ENCODE data around the gene GRIK1.
A peak's percentile ranks its signal among the peaks of the same experiment; 100 is the strongest.

The GRIK1 gene

GRCh38 chr21:29656504-29657239 is 283.1 kb downstream of the GRIK1 start:
- H3K27ac Mint-ChIP-seq = peak overlapping the region; percentile 89
- H3K36me3 Mint-ChIP-seq = peaks cover 6% of the 10 kb centered on the region
- peak overlapping the region; percentile 72 for H3K4me3 Mint-ChIP-seq
- H3K9me3 Mint-ChIP-seq (ENCODE audit: low read depth) = peaks cover 7% of the 10 kb centered on the region
- H3K27me3 Mint-ChIP-seq = peaks cover 1% of the 10 kb centered on the region
- peaks cover 27% of the 10 kb centered on the region for H3K4me1 Mint-ChIP-seq (ENCODE audit: low read depth)

GRCh38 chr21:29655577-29655976 is 284.2 kb downstream of the GRIK1 start:
- Mint-ChIP-seq H3K9me3 (ENCODE audit: low read depth) (peaks cover 7% of the 10 kb centered on the region), H3K4me3 (no peak overlapping the region), H3K27ac (peak overlapping the region; percentile 38), H3K27me3 (peaks cover 1% of the 10 kb centered on the region), H3K36me3 (peaks cover 6% of the 10 kb centered on the region), H3K4me1 (ENCODE audit: low read depth) (peaks cover 27% of the 10 kb centered on the region)

GRCh38 chr21:29654855-29655254 is 284.9 kb downstream of the GRIK1 start:
- H3K4me3 Mint-ChIP-seq = no peak overlapping the region
- H3K36me3 Mint-ChIP-seq = peaks cover 4% of the 10 kb centered on the region
- peaks cover 27% of the 10 kb centered on the region for H3K4me1 Mint-ChIP-seq (ENCODE audit: low read depth)
- H3K27me3 Mint-ChIP-seq = no peaks in the 10 kb centered on the region
- H3K27ac Mint-ChIP-seq = no peak overlapping the region
- peaks cover 4% of the 10 kb centered on the region for H3K9me3 Mint-ChIP-seq (ENCODE audit: low read depth)

GRCh38 chr21:29654203-29654602 is 285.6 kb downstream of the GRIK1 start:
- H3K9me3 Mint-ChIP-seq (ENCODE audit: low read depth) = peaks cover 4% of the 10 kb centered on the region
- peaks cover 4% of the 10 kb centered on the region for H3K36me3 Mint-ChIP-seq
- peaks cover 27% of the 10 kb centered on the region for H3K4me1 Mint-ChIP-seq (ENCODE audit: low read depth)
- H3K4me3 Mint-ChIP-seq = no peak overlapping the region
- H3K27ac Mint-ChIP-seq = no peak overlapping the region
- no peaks in the 10 kb centered on the region for H3K27me3 Mint-ChIP-seq

GRCh38 chr21:29650523-29651022 is 289.2 kb downstream of the GRIK1 start:
- no peak overlapping the region for H3K4me3 Mint-ChIP-seq

GRCh38 chr21:29649406-29649814 is 290.4 kb downstream of the GRIK1 start:
- Mint-ChIP-seq H3K4me3 (no peak overlapping the region), H3K4me1 (ENCODE audit: low read depth) (peaks cover 5% of the 10 kb centered on the region), H3K27ac (no peak overlapping the region), H3K9me3 (ENCODE audit: low read depth) (no peaks in the 10 kb centered on the region), H3K36me3 (peaks cover 3% of the 10 kb centered on the region), H3K27me3 (no peaks in the 10 kb centered on the region)

More at GRCh38 chr21:29650523-29651022, 289.2 kb downstream of the GRIK1 start:
- Mint-ChIP-seq H3K4me1 (ENCODE audit: low read depth) (peaks cover 10% of the 10 kb centered on the region), H3K27ac (no peak overlapping the region), H3K9me3 (ENCODE audit: low read depth) (peaks cover 2% of the 10 kb centered on the region), H3K27me3 (no peaks in the 10 kb centered on the region), H3K36me3 (peaks cover 6% of the 10 kb centered on the region)

- Mint-ChIP-seq H3K27ac (no peak overlapping the region), H3K9me3 (ENCODE audit: low read depth) (no peaks in the 10 kb centered on the region), H3K27me3 (no peaks in the 10 kb centered on the region), H3K36me3 (peaks cover 3% of the 10 kb centered on the region), H3K4me1 (ENCODE audit: low read depth) (peaks cover 2% of the 10 kb centered on the region), H3K4me3 (no peak overlapping the region)
These were observed 291.0 kb downstream of the GRIK1 start for GRCh38 chr21:29648710-29649240.

GRCh38 chr21:29647353-29647781 is 292.4 kb downstream of the GRIK1 start:
- Mint-ChIP-seq H3K27me3 (no peaks in the 10 kb centered on the region), H3K4me3 (no peak overlapping the region), H3K36me3 (peaks cover 3% of the 10 kb centered on the region), H3K27ac (no peak overlapping the region), H3K4me1 (ENCODE audit: low read depth) (no peaks in the 10 kb centered on the region), H3K9me3 (ENCODE audit: low read depth) (no peaks in the 10 kb centered on the region)

GRCh38 chr21:29645666-29646553 is 293.9 kb downstream of the GRIK1 start:
- Mint-ChIP-seq H3K27ac (no peak overlapping the region), H3K9me3 (ENCODE audit: low read depth) (no peaks in the 10 kb centered on the region), H3K4me1 (ENCODE audit: low read depth) (no peaks in the 10 kb centered on the region), H3K36me3 (peaks cover 3% of the 10 kb centered on the region), H3K4me3 (no peak overlapping the region), H3K27me3 (no peaks in the 10 kb centered on the region)

GRCh38 chr21:29643289-29643688 is 296.5 kb downstream of the GRIK1 start:
- H3K36me3 Mint-ChIP-seq = peaks cover 3% of the 10 kb centered on the region
- H3K9me3 Mint-ChIP-seq (ENCODE audit: low read depth) = no peaks in the 10 kb centered on the region

GRCh38 chr21:29642551-29643245 is 297.1 kb downstream of the GRIK1 start:
- Mint-ChIP-seq H3K4me3 (no peak overlapping the region), H3K27ac (no peak overlapping the region), H3K9me3 (ENCODE audit: low read depth) (no peaks in the 10 kb centered on the region), H3K36me3 (peaks cover 3% of the 10 kb centered on the region), H3K27me3 (no peaks in the 10 kb centered on the region), H3K4me1 (ENCODE audit: low read depth) (peaks cover 3% of the 10 kb centered on the region)

More at GRCh38 chr21:29643289-29643688, 296.5 kb downstream of the GRIK1 start:
- no peak overlapping the region for H3K4me3 Mint-ChIP-seq
- H3K27ac Mint-ChIP-seq = no peak overlapping the region
- H3K27me3 Mint-ChIP-seq = no peaks in the 10 kb centered on the region
- H3K4me1 Mint-ChIP-seq (ENCODE audit: low read depth) = peaks cover 3% of the 10 kb centered on the region

- H3K9me3 Mint-ChIP-seq (ENCODE audit: low read depth) = no peaks in the 10 kb centered on the region
- H3K27me3 Mint-ChIP-seq = no peaks in the 10 kb centered on the region
- H3K27ac Mint-ChIP-seq = no peak overlapping the region
- H3K4me3 Mint-ChIP-seq = no peak overlapping the region
- H3K4me1 Mint-ChIP-seq (ENCODE audit: low read depth) = peaks cover 3% of the 10 kb centered on the region
- H3K36me3 Mint-ChIP-seq = no peaks in the 10 kb centered on the region
These were observed 297.9 kb downstream of the GRIK1 start for GRCh38 chr21:29641635-29642550.

- Mint-ChIP-seq H3K27ac (no peak overlapping the region), H3K4me3 (no peak overlapping the region), H3K36me3 (no peaks in the 10 kb centered on the region), H3K9me3 (ENCODE audit: low read depth) (no peaks in the 10 kb centered on the region), H3K27me3 (no peaks in the 10 kb centered on the region), H3K4me1 (ENCODE audit: low read depth) (peaks cover 3% of the 10 kb centered on the region)
These were observed 298.7 kb downstream of the GRIK1 start for GRCh38 chr21:29641001-29641634.

All from activated naive CD8-positive, alpha-beta T cell (primary cell).